ENCODE data around the gene IL26. TPM values are rescaled to one million over a fixed set of nuclear protein-coding genes. Genes with fewer than 3 reads are reported as not detected.
"Not testable (repeated sequence)": the region's sequence is repeated elsewhere in the genome, so short reads cannot be mapped to it uniquely, and the experiment has no call there.

The IL26 gene
- total and polyA plus RNA-seq, 12 donors, result not detected

- Histone ChIP-seq H3K27ac (no peak overlapping the region), H3K9me3 (no peaks in the 10 kb centered on the region), H3K4me1 (peaks cover 0 to 7% (median 0%) of the 10 kb centered on the region in 9 donors), H3K36me3 (no peaks in the 10 kb centered on the region), H3K27me3 (no peaks in the 10 kb centered on the region), H3K4me3 (no peak overlapping the region)
- TF ChIP-seq CTCF (IDR thresholded peaks at IDR 0.05), result no peak
- DNase-seq (no peak), ATAC-seq (peak in 1 of 8 donors; percentile 16)
- WGBS, 2 donors, result 40 to 44% methylated on average over 4 of the region's 4 CpGs
- intact Hi-C loops (cut with DNase I), result no loop called here
Observed at GRCh38 chr12:68175557-68176061, 50.0 kb downstream of the IL26 start.

- H3K4me1 ChIP-seq; DNase-seq; H3K27ac ChIP-seq; ATAC-seq; H3K4me3 ChIP-seq; H3K9me3 ChIP-seq; intact Hi-C loops (cut with DNase I); H3K27me3 ChIP-seq; H3K36me3 ChIP-seq: not testable (repeated sequence)
- WGBS, 2 donors, result 92 to 93% methylated on average over 3 of the region's 3 CpGs
Observed at GRCh38 chr12:68174761-68175160, 50.8 kb downstream of the IL26 start.

- Histone ChIP-seq H3K27me3 (no peaks in the 10 kb centered on the region), H3K36me3 (no peaks in the 10 kb centered on the region), H3K9me3 (no peaks in the 10 kb centered on the region), H3K4me3 (no peak overlapping the region), H3K4me1 (peaks cover 0 to 7% (median 0%) of the 10 kb centered on the region in 9 donors), H3K27ac (no peak overlapping the region)
- intact Hi-C loops (cut with DNase I), result no loop called here
- ATAC-seq, result no peak
- DNase-seq, result no peak
- no peak for TF ChIP-seq CTCF (IDR thresholded peaks at IDR 0.05)
Observed at GRCh38 chr12:68173792-68174191, 51.8 kb downstream of the IL26 start.

- TF ChIP-seq CTCF (IDR thresholded peaks at IDR 0.05), result no peak
- no peaks in the 10 kb centered on the region for H3K36me3 ChIP-seq
- no peaks in the 10 kb centered on the region for H3K9me3 ChIP-seq
- WGBS, 2 donors, result 77 to 86% methylated on average over 2 of the region's 2 CpGs
- H3K27ac ChIP-seq, result no peak overlapping the region
- H3K4me3 ChIP-seq, result no peak overlapping the region
- DNase-seq, result no peak
- no peak for ATAC-seq
- no peaks in the 10 kb centered on the region for H3K27me3 ChIP-seq
- intact Hi-C loops (cut with DNase I), result no loop called here
- H3K4me1 ChIP-seq, result no peaks in the 10 kb centered on the region
Observed at GRCh38 chr12:68170726-68171125, 54.9 kb downstream of the IL26 start.

- no peak overlapping the region for H3K4me3 ChIP-seq
- no peak overlapping the region for H3K27ac ChIP-seq
- ATAC-seq (no peak), DNase-seq (no peak)
- H3K4me1 ChIP-seq, result no peaks in the 10 kb centered on the region
- intact Hi-C loops (cut with DNase I), result no loop called here
- no peaks in the 10 kb centered on the region for H3K36me3 ChIP-seq
- no peak for TF ChIP-seq CTCF (IDR thresholded peaks at IDR 0.05)
- H3K27me3 ChIP-seq, result no peaks in the 10 kb centered on the region
- no peaks in the 10 kb centered on the region for H3K9me3 ChIP-seq
- 76 to 96% methylated on average over 1 of the region's 1 CpG for WGBS, 2 donors
Observed at GRCh38 chr12:68169213-68169889, 56.3 kb downstream of the IL26 start.

All from heart right ventricle (tissue), 16 donors.